Measurements from ENCODE around the gene XPC.

DNA sequence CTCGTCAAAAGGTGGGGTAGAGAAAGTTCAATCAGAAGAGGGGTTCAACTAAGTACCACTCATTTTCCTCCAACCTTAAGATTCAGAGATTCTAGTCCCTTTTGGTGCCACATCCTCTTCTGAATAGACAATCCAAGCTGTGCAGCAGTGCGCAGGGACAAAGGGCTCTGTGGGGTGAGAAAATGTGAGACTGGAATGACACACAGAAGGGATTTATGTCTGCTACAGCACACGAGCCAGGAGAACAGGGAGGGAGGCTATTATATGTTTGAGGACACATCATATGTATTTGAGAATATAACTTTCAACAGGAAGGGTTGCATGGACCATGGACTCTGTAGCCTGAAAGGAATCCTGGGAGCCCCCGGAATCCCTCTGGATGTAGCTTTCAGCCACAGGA, 33.2 kb upstream of the XPC start:
- TF ChIP-seq RCOR1 (IDR thresholded peaks at IDR 0.05; ENCODE audit: low read length) (no peak), POLR2AphosphoS5 (IDR thresholded peaks at IDR 0.05; ENCODE audit: low read depth, low read length) (no peak), RAD21 (IDR thresholded peaks at IDR 0.05; ENCODE audit: low read length) (no peak), NFIC (IDR thresholded peaks at IDR 0.05; ENCODE audit: borderline replicate concordance) (no peak), ELF1 (IDR thresholded peaks at IDR 0.05) (no peak), SMC3 (IDR thresholded peaks at IDR 0.05; ENCODE audit: low read depth, low read length) (no peak)
- TF ChIP-seq, protein P1, sequence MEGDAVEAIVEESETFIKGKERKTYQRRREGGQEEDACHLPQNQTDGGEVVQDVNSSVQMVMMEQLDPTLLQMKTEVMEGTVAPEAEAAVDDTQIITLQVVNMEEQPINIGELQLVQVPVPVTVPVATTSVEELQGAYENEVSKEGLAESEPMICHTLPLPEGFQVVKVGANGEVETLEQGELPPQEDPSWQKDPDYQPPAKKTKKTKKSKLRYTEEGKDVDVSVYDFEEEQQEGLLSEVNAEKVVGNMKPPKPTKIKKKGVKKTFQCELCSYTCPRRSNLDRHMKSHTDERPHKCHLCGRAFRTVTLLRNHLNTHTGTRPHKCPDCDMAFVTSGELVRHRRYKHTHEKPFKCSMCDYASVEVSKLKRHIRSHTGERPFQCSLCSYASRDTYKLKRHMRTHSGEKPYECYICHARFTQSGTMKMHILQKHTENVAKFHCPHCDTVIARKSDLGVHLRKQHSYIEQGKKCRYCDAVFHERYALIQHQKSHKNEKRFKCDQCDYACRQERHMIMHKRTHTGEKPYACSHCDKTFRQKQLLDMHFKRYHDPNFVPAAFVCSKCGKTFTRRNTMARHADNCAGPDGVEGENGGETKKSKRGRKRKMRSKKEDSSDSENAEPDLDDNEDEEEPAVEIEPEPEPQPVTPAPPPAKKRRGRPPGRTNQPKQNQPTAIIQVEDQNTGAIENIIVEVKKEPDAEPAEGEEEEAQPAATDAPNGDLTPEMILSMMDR (IDR thresholded peaks at IDR 0.05), result no peak
- TF ChIP-seq, protein P2, sequence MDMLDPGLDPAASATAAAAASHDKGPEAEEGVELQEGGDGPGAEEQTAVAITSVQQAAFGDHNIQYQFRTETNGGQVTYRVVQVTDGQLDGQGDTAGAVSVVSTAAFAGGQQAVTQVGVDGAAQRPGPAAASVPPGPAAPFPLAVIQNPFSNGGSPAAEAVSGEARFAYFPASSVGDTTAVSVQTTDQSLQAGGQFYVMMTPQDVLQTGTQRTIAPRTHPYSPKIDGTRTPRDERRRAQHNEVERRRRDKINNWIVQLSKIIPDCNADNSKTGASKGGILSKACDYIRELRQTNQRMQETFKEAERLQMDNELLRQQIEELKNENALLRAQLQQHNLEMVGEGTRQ (IDR thresholded peaks at IDR 0.05; ENCODE audit: borderline replicate concordance, low read depth, low read length), result no peak
- TF ChIP-seq, protein P3, sequence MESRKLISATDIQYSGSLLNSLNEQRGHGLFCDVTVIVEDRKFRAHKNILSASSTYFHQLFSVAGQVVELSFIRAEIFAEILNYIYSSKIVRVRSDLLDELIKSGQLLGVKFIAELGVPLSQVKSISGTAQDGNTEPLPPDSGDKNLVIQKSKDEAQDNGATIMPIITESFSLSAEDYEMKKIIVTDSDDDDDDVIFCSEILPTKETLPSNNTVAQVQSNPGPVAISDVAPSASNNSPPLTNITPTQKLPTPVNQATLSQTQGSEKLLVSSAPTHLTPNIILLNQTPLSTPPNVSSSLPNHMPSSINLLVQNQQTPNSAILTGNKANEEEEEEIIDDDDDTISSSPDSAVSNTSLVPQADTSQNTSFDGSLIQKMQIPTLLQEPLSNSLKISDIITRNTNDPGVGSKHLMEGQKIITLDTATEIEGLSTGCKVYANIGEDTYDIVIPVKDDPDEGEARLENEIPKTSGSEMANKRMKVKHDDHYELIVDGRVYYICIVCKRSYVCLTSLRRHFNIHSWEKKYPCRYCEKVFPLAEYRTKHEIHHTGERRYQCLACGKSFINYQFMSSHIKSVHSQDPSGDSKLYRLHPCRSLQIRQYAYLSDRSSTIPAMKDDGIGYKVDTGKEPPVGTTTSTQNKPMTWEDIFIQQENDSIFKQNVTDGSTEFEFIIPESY (IDR thresholded peaks at IDR 0.05; ENCODE audit: borderline replicate concordance, low read depth), result no peak

Measured in SK-N-SH (cell line).